ENCODE data around the gene PIK3CD.

Gene PIK3CD

DNA sequence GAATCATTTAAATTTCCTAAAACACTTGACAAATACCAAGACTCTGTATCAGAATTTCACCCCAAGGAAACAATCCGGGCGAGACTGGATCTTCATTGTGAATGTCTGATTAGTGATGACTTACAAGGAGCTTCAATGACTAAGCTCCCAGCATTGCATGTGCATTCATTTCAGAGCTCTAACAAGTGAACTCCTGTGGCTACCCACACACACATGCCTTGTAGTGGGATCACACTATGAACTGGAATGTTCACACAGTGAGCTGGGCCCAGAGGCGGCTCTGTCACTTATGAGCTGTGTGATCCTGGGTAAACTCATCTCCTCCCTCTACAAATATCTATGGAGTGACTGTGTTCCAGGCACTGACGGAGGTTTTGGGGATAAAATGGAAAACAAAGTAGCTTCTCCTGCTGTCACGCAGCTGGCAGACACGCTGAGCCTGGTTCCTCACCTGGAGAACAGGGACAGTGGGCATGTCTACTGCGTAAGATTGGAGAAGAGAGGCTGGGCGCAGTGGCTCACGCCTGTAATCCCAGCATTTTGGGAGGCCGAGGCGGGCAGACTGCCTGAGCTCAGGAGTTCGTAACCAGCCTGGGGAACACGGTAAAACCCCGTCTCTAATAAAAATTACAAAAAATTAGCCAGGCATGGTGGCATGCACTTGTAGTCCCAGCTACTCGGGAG, 115.4 kb downstream of the PIK3CD start:
- DNase-seq (ENCODE audit: low read depth in 1 of 2, low spot score in 1 of 2): no peak

DNA sequence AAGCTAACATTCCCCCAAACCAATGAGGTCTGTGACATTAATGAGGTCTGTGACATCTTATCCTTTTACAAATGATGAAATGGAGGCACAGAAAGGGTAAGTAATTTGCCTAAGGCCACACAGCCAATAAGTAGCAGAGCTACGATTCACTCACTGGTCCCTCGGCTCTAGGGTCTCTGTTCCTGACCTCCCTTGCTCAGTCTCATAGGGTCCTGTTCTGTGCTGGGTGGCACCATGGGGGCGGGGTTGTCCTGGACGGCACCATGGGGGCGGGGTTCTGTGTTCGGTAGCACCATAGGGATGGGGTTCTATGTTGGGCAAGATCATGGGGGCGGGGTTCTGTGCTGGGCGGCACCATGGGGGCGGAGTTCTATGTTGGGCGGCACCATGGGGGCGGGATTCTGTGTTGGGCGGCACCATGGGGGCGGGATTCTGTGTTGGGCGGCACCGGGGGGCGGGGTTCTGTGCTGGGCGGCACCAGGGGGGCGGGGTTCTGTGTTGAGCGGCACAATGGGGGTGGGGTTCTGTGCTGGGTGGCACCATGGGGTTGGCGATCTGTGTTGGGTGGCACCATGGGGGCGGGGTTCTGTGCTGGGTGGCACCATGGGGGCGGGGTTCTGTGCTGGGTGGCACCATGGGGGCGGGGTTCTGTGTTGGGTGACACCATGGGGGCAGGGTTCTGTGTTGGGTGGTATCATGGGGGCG, 116.6 kb downstream of the PIK3CD start:
- no peak for DNase-seq (ENCODE audit: low read depth in 1 of 2, low spot score in 1 of 2)

DNA sequence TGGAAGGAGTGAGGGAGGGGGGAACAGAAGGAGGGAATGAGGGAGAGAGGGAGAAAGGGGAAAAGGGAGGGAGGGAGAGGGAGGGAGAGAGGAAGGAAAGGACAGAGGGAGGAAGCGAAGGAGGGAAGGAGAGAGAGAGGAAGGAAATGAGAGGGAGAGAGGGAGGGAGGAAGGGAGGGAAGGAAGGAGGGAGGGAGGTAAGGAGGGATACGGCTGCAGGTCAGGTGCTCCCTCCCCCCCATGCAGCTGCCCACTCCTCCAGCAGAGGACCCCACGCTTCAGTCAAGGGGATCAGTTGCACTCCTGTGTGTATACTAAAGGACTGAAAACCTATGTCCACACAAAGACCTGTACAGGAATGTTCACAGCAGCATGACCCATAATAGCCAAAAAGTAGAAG, 117.5 kb downstream of the PIK3CD start:
- no peak for DNase-seq (ENCODE audit: low read depth in 1 of 2, low spot score in 1 of 2)

DNA sequence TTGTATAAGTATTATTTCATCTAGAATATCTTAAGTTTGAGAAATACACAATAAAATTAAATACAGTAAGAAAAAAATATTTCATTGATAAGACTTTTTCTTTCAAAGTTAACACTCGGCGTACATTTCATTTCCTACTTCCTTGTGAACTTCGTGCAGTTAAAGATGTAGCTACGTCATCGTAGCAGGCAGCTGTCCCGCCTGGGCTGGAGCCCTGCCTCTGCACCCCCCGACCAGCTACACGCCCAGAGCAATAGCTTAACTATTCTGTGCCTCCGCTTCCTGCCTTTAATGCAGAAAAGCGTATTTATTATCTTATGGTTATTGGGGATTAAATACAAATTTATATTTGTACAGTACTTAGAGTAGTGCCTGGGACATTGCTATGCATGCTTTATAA, 118.8 kb downstream of the PIK3CD start:
- no peak for DNase-seq (ENCODE audit: low read depth in 1 of 2, low spot score in 1 of 2)

DNA sequence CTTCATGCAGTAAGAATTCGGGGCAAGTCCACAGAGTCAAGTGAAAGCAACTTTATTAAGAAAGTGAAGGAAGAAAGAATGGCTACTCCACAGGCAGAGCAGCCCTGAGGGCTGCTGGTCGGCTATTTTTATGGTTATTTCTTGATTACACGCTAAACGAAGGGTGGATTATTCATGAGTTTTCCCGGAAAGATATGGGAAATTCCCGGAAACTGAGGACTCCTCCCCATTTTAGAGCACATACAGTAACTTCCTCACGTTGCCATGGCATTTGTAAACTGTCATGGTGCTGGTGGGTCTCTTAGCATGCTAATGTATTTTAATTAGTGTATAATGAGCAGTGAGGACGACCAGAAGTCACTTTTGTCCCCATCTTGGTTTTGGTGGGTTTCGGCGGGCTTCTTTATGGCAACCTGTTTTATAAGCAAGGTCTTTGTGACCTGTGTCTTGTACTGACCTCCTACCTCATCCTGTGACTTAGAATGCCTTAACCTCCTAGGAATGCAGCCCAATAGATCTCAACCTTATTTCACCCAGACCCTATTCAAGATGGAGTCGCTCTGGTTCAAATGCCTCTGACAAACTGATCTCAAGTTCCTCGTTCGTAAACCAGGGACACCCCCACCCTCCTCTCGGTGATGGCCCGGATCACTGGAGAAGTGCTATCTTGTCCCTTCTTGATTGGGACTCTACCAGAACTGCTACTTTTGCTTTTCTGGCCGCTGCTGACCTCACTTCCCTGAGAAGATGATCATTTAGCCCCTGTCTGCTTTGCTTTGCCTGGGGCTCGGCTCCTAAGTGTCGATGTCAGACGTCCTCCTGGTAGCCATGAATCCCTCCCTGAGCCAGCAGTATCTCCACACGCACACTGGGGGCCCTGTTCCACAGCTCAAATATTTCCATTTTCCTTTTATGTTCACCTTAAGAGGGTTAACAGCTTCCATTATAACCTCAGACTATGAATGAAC, 123.5 kb downstream of the PIK3CD start:
- DNase-seq (ENCODE audit: low read depth in 1 of 2, low spot score in 1 of 2): no peak

DNA sequence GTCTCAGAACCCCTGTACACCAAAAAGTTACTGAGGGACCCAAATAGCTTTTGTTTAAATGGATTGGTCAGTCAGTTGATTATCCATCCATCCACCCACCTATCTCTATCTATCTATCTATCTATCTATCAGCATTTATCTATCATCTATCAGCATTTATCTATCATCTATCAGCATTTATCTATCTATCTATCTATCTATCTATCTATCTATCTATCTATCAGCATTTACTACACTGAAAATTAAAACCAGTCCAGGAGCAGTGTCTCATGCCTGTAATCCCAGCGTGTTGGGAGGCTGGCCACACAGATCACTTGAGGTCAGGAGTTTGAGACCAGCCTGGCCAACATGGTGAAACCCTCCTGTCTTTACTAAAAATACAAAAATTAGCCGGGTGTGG, 125.2 kb downstream of the PIK3CD start:
- no peak for DNase-seq (ENCODE audit: low read depth in 1 of 2, low spot score in 1 of 2)
